Activated T-helper 9 cell treated with anti-CD3 and anti-CD28 coated beads, Interleukin-2, amount 50 U/mL, for 16 hours (primary cell): ENCODE measurements around the gene TOR4A.
"Not testable (repeated sequence)": the region's sequence is repeated elsewhere in the genome, so short reads cannot be mapped to it uniquely, and the experiment has no call there.

ENCODE experiments used
- DNase-seq: peaks from one replicate; pipeline ENCODE4 v3.0.0-alpha.2; 2020; ENCODE audit warnings: low read depth

The TOR4A gene

GRCh38 chr9:137318602-137319001 lies 41.1 kb downstream of the TOR4A start:
- DNase-seq = no peak

GRCh38 chr9:137319011-137319738 lies 41.6 kb downstream of the TOR4A start:
- no peak for DNase-seq

GRCh38 chr9:137319739-137320551 lies 42.4 kb downstream of the TOR4A start:
- DNase-seq = no peak

- DNase-seq = no peak
These were observed 43.2 kb downstream of the TOR4A start for GRCh38 chr9:137320555-137321384.

GRCh38 chr9:137321726-137322361 lies 44.3 kb downstream of the TOR4A start:
- no peak for DNase-seq

GRCh38 chr9:137323531-137324331 lies 46.2 kb downstream of the TOR4A start:
- no peak for DNase-seq

- no peak for DNase-seq
These were observed 47.6 kb downstream of the TOR4A start for GRCh38 chr9:137325124-137325523.

- no peak for DNase-seq
These were observed 48.3 kb downstream of the TOR4A start for GRCh38 chr9:137325799-137326198.

GRCh38 chr9:137326445-137327065 lies 49.0 kb downstream of the TOR4A start:
- DNase-seq = no peak

- DNase-seq = not testable (repeated sequence)
These were observed 50.4 kb downstream of the TOR4A start for GRCh38 chr9:137327641-137328550.

- DNase-seq = not testable (repeated sequence)
These were observed 52.1 kb downstream of the TOR4A start for GRCh38 chr9:137329590-137329989.

- DNase-seq = no peak
These were observed 53.2 kb downstream of the TOR4A start for GRCh38 chr9:137330689-137331088.

- DNase-seq = no peak
These were observed 54.4 kb downstream of the TOR4A start for GRCh38 chr9:137331929-137332328.
